Esophagus squamous epithelium (tissue), 5 donors: ENCODE data around the gene IL1RAPL2. TPM values are rescaled to one million over a fixed set of nuclear protein-coding genes. Genes with fewer than 3 reads are reported as not detected.

Source experiments
- DNase-seq: peaks from one replicate; lab custom pipeline; 2025; lab: John Stamatoyannopoulos, UW
- H3K27ac ChIP-seq, 4 donors: fragments of 200-600 bp; sonication (generic); one replicate each; pipeline ENCODE4 v1.5.1; 2016 to 2019; ENCODE audit warnings: mild to moderate bottlenecking in 1 of 4
- H3K27me3 ChIP-seq, 4 donors: fragments of 200-600 bp; sonication (generic); 1 replicate in 3 of 4; 2 replicates in 1 of 4; pipeline versions ENCODE4 v1.5.1 to v1.6.0; 2017 to 2021; ENCODE audit warnings: antibody characterized with exemption in 1 of 4
- H3K36me3 ChIP-seq, 3 donors: fragments of 200-600 bp; sonication (generic); one replicate each; pipeline ENCODE4 v1.5.1; 2016 to 2019
- H3K4me1 ChIP-seq, 3 donors: fragments of 200-600 bp; sonication (generic); one replicate each; pipeline ENCODE4 v1.5.1; 2017 to 2019
- H3K4me3 ChIP-seq, 4 donors: fragments of 200-600 bp; sonication (generic); 1 replicate in 3 of 4; 2 replicates in 1 of 4; pipeline ENCODE4 v1.5.1; 2016 to 2019; ENCODE audit warnings: mild to moderate bottlenecking in 2 of 4, moderate library complexity in 1 of 4
- H3K9me3 ChIP-seq, 3 donors: fragments of 200-600 bp; sonication (generic); one replicate each; pipeline ENCODE4 v1.5.1; 2016 to 2019
- POLR2A ChIP-seq, 4 donors: fragments of 450-650 bp; IDR thresholded peaks; one replicate each; pipeline ENCODE4 v1.6.1; 2017; ENCODE audit warnings: antibody characterized with exemption in 4 of 4, mild to moderate bottlenecking in 4 of 4, moderate library complexity in 3 of 4
- WGBS, 2 donors: methylation state at CpG; one replicate each; pipeline ENCODE4 v1.1.5; 2018; 5-methylcytosine and 5-hydroxymethylcytosine counted together
- intact Hi-C: fragments of 100-400 bp; cut with DNase I; formaldehyde crosslinking; loops from one replicate; pipeline ENCODE4 v1.15.0; 2022
- total RNA-seq, 4 donors: library from RNA; depleted of rRNA; stranded (reverse); fragments of >200 nt; gene quantifications; one replicate each; pipeline ENCODE4 v1.1.0, GENCODE V29; 2016
- TF ChIP-seq, protein P1 (sequence below), 6 experiments: fragments of 450-650 bp in 4 of 6; fragments of 200-600 bp in 2 of 6; sonication (generic) in 2 of 6; IDR thresholded peaks; one replicate each; pipeline ENCODE4 v1.5.1; 2016 to 2019; ENCODE audit warnings: antibody characterized with exemption in 6 of 6, mild to moderate bottlenecking in 4 of 6, moderate library complexity in 4 of 6
- donor health status: DM: yes; HTN: yes; CAD: no.

IL1RAPL2 gene
- total RNA-seq, 4 donors from 2014 or later: 0.09 TPM; not detected in 3

DNA sequence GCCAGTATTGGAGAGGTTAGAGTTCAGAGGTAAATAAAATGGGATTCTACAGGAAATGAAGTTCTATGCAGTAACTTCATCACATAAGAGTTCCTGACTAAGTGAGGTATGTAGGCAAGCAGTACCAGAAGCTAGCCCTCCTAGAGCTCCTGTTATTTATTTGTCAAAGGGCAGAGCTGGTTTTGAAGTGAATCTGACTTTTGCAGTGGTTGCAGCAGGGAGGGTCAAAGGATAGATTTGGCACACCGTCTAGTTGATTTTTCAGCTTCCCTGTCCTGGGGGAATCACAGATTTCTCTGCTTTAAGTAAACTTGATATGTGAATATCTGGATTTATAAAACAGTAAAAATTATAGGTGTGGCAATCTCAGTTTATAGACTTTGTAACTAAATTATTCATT is 130.7 kb downstream of the IL1RAPL2 start:
- H3K9me3 ChIP-seq: no peaks in the 10 kb centered on the region
- no peaks in the 10 kb centered on the region for H3K36me3 ChIP-seq
- no peaks in the 10 kb centered on the region for H3K27me3 ChIP-seq
- H3K4me3 ChIP-seq: no peak overlapping the region
- no peak for TF ChIP-seq POLR2A (IDR thresholded peaks at IDR 0.05)
- TF ChIP-seq, protein P1, sequence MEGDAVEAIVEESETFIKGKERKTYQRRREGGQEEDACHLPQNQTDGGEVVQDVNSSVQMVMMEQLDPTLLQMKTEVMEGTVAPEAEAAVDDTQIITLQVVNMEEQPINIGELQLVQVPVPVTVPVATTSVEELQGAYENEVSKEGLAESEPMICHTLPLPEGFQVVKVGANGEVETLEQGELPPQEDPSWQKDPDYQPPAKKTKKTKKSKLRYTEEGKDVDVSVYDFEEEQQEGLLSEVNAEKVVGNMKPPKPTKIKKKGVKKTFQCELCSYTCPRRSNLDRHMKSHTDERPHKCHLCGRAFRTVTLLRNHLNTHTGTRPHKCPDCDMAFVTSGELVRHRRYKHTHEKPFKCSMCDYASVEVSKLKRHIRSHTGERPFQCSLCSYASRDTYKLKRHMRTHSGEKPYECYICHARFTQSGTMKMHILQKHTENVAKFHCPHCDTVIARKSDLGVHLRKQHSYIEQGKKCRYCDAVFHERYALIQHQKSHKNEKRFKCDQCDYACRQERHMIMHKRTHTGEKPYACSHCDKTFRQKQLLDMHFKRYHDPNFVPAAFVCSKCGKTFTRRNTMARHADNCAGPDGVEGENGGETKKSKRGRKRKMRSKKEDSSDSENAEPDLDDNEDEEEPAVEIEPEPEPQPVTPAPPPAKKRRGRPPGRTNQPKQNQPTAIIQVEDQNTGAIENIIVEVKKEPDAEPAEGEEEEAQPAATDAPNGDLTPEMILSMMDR (IDR thresholded peaks at IDR 0.05): no peak
- DNase-seq: no peak
- no peak overlapping the region for H3K27ac ChIP-seq
- intact Hi-C loops: no loop called here
- H3K4me1 ChIP-seq: no peaks in the 10 kb centered on the region
- WGBS, 2 donors: 43 to 55% methylated on average over 1 of the region's 1 CpG

DNA sequence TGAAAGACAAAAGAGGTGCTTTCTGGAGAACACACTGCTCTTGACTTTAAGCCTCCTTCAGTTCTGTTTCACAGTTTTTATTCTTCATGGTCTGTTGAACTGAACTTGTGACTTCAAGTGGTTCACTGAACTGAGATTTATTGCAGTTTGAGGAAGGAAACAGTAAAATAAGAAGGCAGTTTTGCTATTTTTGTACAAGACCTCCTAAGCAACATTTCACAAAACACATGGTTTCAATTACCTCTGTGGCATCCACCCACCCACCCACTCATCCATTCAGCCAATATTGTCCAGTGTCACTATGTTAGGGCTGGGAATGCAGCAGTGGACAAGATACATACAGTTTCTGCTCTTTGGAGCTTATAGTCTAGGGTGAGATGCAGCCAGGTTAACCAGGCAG is 131.3 kb downstream of the IL1RAPL2 start:
- TF ChIP-seq, protein P1 (IDR thresholded peaks at IDR 0.05): no peak
- no peak for TF ChIP-seq POLR2A (IDR thresholded peaks at IDR 0.05)
- Histone ChIP-seq H3K27me3 (no peaks in the 10 kb centered on the region), H3K36me3 (no peaks in the 10 kb centered on the region), H3K4me1 (no peaks in the 10 kb centered on the region), H3K4me3 (no peak overlapping the region), H3K27ac (no peak overlapping the region), H3K9me3 (no peaks in the 10 kb centered on the region)
- intact Hi-C loops: no loop called here
- no peak for DNase-seq

DNA sequence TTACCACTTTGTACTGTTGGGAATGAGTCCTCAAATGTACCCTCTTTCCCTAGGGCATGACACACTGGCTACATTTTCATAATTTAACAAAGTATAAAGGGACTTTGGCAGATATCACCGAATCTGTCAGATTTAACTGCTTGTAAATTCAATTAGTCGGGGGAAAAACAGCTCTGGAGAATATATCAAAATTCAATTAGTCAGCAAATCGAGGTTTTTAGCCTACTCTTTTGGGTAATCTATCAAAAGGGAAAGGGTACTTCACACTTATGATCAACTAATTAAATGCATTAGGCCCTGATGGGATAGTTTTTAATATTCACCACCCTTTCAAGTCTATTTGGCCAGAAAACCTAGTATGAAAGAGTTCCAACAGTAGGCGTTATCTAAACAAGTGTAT is 141.0 kb downstream of the IL1RAPL2 start:
- 54 to 67% methylated on average over 3 to 4 of the region's 4 CpGs for WGBS, 2 donors
- intact Hi-C loops: no loop called here
- H3K27me3 ChIP-seq: no peaks in the 10 kb centered on the region
- no peak for DNase-seq
- no peak overlapping the region for H3K27ac ChIP-seq
- H3K36me3 ChIP-seq: no peaks in the 10 kb centered on the region
- TF ChIP-seq POLR2A (IDR thresholded peaks at IDR 0.05): no peak
- TF ChIP-seq, protein P1 (IDR thresholded peaks at IDR 0.05): no peak
- no peaks in the 10 kb centered on the region for H3K9me3 ChIP-seq
- H3K4me3 ChIP-seq: no peak overlapping the region
- H3K4me1 ChIP-seq: no peaks in the 10 kb centered on the region

DNA sequence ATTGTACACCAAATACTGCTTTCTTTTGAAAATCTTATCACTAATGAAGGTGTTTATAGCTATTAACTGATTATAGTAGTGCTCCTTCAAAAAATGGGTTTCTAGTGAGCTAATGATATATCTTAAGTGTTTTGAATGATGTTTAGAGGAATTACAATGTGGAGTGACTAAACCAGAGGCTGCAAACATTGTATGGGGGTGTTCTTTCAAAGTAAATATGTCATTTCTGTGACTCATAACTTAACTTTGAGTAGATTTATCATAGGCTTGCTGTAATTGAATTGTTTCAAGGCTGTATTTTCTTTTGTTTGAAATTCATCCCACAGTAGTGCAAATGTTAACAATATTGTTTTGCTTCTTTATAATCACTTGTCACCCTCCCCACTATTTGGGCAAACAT is 141.6 kb downstream of the IL1RAPL2 start:
- no peak for DNase-seq
- Histone ChIP-seq H3K27ac (no peak overlapping the region), H3K9me3 (no peaks in the 10 kb centered on the region), H3K36me3 (no peaks in the 10 kb centered on the region), H3K27me3 (no peaks in the 10 kb centered on the region), H3K4me1 (no peaks in the 10 kb centered on the region), H3K4me3 (no peak overlapping the region)
- intact Hi-C loops: no loop called here
- TF ChIP-seq POLR2A (IDR thresholded peaks at IDR 0.05): no peak

DNA sequence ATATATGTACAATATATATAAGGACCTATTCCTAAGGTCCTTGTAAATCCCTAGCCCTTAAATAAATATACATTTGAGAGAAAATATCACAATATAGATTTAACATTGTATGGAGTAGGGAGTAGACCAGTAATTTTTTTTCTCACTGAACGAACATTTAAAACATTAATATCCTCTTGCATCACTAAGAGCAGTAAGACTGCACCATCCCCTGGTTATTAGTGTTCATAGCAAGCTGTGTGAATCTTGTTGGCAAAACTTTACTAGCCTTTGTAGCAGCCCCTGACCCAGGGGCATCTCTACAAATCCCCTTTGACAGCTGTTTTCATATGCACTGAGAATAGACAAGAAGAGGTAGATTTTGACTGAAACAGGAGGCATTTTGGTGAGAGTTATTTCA is 146.5 kb downstream of the IL1RAPL2 start:
- Histone ChIP-seq H3K27ac (no peak overlapping the region), H3K4me1 (no peaks in the 10 kb centered on the region), H3K4me3 (no peak overlapping the region), H3K36me3 (no peaks in the 10 kb centered on the region), H3K27me3 (no peaks in the 10 kb centered on the region), H3K9me3 (no peaks in the 10 kb centered on the region)
- TF ChIP-seq, protein P1 (IDR thresholded peaks at IDR 0.05): no peak
- no peak for TF ChIP-seq POLR2A (IDR thresholded peaks at IDR 0.05)
- intact Hi-C loops: no loop called here
- no peak for DNase-seq
- WGBS, 2 donors: 0 to 27% methylated on average over 1 of the region's 1 CpG

DNA sequence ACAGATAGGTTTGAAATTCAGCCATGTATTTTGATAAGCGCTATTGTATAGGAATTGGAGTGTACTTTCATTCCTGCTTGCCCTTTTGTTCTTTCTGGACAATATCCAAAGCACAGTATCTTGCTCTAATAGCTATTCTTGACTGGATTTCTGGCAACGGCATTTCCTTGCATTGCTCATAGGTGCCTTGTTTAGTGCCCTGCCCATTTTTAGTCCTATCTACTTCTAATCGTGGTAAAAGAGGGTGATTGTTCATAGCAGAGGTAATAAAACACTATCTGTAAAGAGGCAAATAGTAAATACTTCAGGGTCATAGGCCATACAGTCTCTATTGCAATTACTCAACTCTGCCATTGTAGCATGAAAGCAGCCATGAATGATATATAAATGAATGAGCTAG is 155.9 kb downstream of the IL1RAPL2 start:
- H3K4me1 ChIP-seq: no peaks in the 10 kb centered on the region
- no peak for TF ChIP-seq POLR2A (IDR thresholded peaks at IDR 0.05)
- TF ChIP-seq, protein P1 (IDR thresholded peaks at IDR 0.05): no peak
- H3K27me3 ChIP-seq: no peaks in the 10 kb centered on the region
- no peaks in the 10 kb centered on the region for H3K36me3 ChIP-seq
- WGBS, 2 donors: 38 to 47% methylated on average over 3 of the region's 3 CpGs
- DNase-seq: no peak
- no peak overlapping the region for H3K27ac ChIP-seq
- intact Hi-C loops: no loop called here
- H3K4me3 ChIP-seq: no peak overlapping the region
- no peaks in the 10 kb centered on the region for H3K9me3 ChIP-seq
